ENCODE data around the gene ZG16B. TPM values are rescaled to one million over a fixed set of nuclear protein-coding genes. Genes with fewer than 3 reads are reported as not detected.

ZG16B gene
- polyA plus RNA-seq, 1 experiment = 0.40 TPM

DNA sequence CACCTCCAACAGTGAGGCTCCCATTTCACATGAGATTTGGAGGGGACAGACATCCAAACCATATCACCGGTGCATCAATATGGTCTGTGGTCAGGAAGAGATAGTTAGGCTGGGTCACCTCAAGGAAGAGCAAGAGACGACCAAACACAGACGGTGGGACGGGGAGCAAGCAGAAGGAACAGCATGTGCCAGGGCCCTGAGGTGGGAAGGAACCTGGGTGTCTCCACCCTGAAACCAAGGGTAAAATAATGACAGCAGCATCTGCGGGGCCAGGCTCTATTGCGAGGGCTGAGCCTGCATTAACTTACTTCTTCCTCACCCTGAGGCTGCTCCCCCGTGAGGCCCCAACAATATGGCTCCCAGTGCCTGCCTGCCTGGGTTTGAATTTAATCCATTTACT lies 21.9 kb upstream of the ZG16B start:
- peaks cover 13% of the 10 kb centered on the region for H3K9me3 ChIP-seq (ENCODE audit: control insufficient read depth, insufficient read depth, low read length)
- no peak for DNase-seq (ENCODE audit: low read depth, low spot score)
- H3K27ac ChIP-seq (ENCODE audit: low read depth, low read length) = no peak overlapping the region
- H3K27me3 ChIP-seq (ENCODE audit: control insufficient read depth, insufficient read depth, low read length) = peaks cover 34% of the 10 kb centered on the region
- ChIA-PET POLR2A (no interaction called here), CTCF (no interaction called here)
- H3K4me3 ChIP-seq (ENCODE audit: low read depth, low read length) = no peak overlapping the region
- TF ChIP-seq CTCF (IDR thresholded peaks at IDR 0.05; ENCODE audit: low read depth, low read length) = no peak

GRCh38 chr16:2809149-2809760 lies 20.8 kb upstream of the ZG16B start:
- H3K4me3 ChIP-seq (ENCODE audit: low read depth, low read length) = no peak overlapping the region
- CTCF ChIA-PET = no interaction called here
- H3K9me3 ChIP-seq (ENCODE audit: control insufficient read depth, insufficient read depth, low read length) = peaks cover 9% of the 10 kb centered on the region
- no peak for TF ChIP-seq CTCF (IDR thresholded peaks at IDR 0.05; ENCODE audit: low read depth, low read length)
- H3K27me3 ChIP-seq (ENCODE audit: control insufficient read depth, insufficient read depth, low read length) = peaks cover 32% of the 10 kb centered on the region
- POLR2A ChIA-PET = no interaction called here
- no peak for DNase-seq (ENCODE audit: low read depth, low spot score)
- H3K27ac ChIP-seq (ENCODE audit: low read depth, low read length) = no peak overlapping the region

- Histone ChIP-seq H3K9me3 (ENCODE audit: control insufficient read depth, insufficient read depth, low read length) (no peaks in the 10 kb centered on the region; the same call in 1 of the 2 replicates), H3K27me3 (ENCODE audit: control insufficient read depth, insufficient read depth, low read length) (peaks cover 32% of the 10 kb centered on the region), H3K4me3 (ENCODE audit: low read depth, low read length) (no peak overlapping the region), H3K27ac (ENCODE audit: low read depth, low read length) (no peak overlapping the region)
- CTCF ChIA-PET = no interaction called here
- TF ChIP-seq CTCF (IDR thresholded peaks at IDR 0.05; ENCODE audit: low read depth, low read length) = no peak
- DNase-seq (ENCODE audit: low read depth, low spot score) = no peak
- POLR2A ChIA-PET = no interaction called here
Measured at GRCh38 chr16:2810651-2811050, 19.5 kb upstream of the ZG16B start.

DNA sequence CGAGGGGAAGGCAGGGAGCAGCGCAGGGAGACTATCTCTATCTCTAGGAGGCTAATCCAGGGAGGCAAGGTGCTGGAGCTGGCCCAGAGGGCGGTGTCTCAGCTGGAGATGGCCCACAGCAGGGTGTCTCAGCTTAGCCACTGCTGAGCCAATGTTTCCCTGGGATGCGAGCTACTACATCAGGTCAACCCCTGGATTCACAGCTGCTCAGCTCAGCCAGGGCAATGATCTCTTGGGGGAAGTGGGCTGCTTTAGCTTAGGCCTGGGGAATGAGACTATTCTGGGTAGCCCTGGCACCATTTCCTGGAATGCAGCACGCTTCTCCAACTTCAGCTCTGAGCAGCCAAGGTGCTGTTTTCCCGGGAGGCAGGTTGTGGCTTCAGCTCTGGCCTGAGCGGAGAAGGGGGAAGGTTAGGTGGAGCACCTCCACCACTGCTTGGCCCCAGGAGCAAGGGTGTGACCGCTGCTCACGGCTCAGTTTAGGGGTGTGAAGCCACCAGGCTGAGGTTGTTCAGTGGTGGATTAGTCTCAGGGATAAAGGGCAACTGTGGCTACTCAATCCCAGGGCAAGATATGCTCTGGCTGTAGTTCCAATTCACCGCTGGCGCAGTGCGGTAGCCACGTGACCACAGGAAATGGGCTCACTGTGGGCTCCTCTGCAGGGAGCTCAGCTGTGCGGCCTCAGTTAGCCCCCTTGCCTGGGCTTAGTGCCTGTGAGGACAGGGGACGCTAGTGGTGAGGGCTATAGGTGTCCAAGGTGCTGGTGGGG lies 18.2 kb upstream of the ZG16B start:
- POLR2A ChIA-PET = interaction anchor here (0.7 kb wide), 1 partner anchor 120 kb away, joined by 5 read pairs; no protein-coding TSS in a partner anchor
- CTCF ChIA-PET = no interaction called here
- peaks cover 26% of the 10 kb centered on the region for H3K27me3 ChIP-seq (ENCODE audit: control insufficient read depth, insufficient read depth, low read length)
- DNase-seq (ENCODE audit: low read depth, low spot score) = no peak
- H3K27ac ChIP-seq (ENCODE audit: low read depth, low read length) = no peak overlapping the region
- TF ChIP-seq CTCF (IDR thresholded peaks at IDR 0.05; ENCODE audit: low read depth, low read length) = no peak
- no peaks in the 10 kb centered on the region; the same call in 1 of the 2 replicates for H3K9me3 ChIP-seq (ENCODE audit: control insufficient read depth, insufficient read depth, low read length)
- H3K4me3 ChIP-seq (ENCODE audit: low read depth, low read length) = no peak overlapping the region

DNA sequence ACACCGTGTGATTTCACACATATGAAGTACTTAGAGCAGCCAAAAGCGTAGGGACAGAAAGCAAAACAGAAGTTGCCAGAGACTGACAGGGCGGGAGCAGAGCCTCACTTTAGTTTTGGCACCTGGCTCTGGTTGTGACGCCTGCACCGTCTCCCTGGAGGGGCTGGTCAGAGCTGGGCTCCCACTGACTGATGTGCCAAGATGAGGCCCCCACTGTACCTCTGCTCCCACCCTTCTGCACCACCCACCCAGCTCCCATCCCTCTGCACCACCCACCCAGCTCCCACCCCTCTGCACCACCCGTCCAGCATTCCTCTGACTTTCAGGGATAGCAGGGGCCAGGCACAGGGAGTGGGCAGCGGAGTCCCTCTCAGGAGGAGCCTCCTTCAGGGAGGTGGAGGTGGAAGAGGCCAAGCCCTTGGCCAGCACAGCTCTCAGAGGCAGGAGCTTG lies 16.3 kb upstream of the ZG16B start:
- no peak for TF ChIP-seq CTCF (IDR thresholded peaks at IDR 0.05; ENCODE audit: low read depth, low read length)
- H3K27ac ChIP-seq (ENCODE audit: low read depth, low read length) = no peak overlapping the region
- POLR2A ChIA-PET = no interaction called here
- no peak overlapping the region for H3K4me3 ChIP-seq (ENCODE audit: low read depth, low read length)
- CTCF ChIA-PET = interaction anchor here (0.7 kb wide), 1 partner anchor 55 kb away, joined by 3 read pairs; no protein-coding TSS in a partner anchor
- H3K27me3 ChIP-seq (ENCODE audit: control insufficient read depth, insufficient read depth, low read length) = peaks cover 26% of the 10 kb centered on the region
- H3K9me3 ChIP-seq (ENCODE audit: control insufficient read depth, insufficient read depth, low read length) = peaks cover 4% of the 10 kb centered on the region; the same call in 1 of the 2 replicates
- no peak for DNase-seq (ENCODE audit: low read depth, low spot score)

Data from AG04450 (cell line).